HCT116 (cell line): Measurements from ENCODE around the gene SEC11A. TPM values are rescaled to one million over a fixed set of nuclear protein-coding genes. Genes with fewer than 3 reads are reported as not detected.

ENCODE experiments used
- ATAC-seq: fragments of 200-7000 bp; cut with Tn5 transposase; 2 replicates; pipeline ENCODE4 v1.9.1; 2020; ENCODE audit warnings: mild to moderate bottlenecking, moderate library complexity
- BruUV-seq: library from RNA; stranded (reverse); fragments of 400-500 nt; replicated peaks from 2 replicates; lab custom pipeline; 2021; lab: Mats Ljungman, UMichigan
- CTCF ChIA-PET: fragments of 300-600 bp; sonication (Branson Sonifier 250); formaldehyde crosslinking; loops from one replicate; lab custom pipeline; 2021; ENCODE audit warnings: antibody characterized with exemption; lab: Charles Lee
- POLR2A ChIA-PET: fragments of 300-600, 350-600 bp; sonication (Branson Sonifier 250); formaldehyde crosslinking; loops from one replicate; lab custom pipeline; 2021; ENCODE audit warnings: antibody characterized with exemption; lab: Charles Lee
- RAD21 ChIA-PET, 2 experiments: fragments of 300-600 bp; sonication (Branson Sonifier 250); formaldehyde crosslinking; loops; one replicate each; lab custom pipeline; 2023; ENCODE audit warnings: low total read pairs in 2 of 2; ENCODE audit not compliant: uncharacterized antibody in 2 of 2, unreplicated experiment in 2 of 2, low non-redundant PET in 1 of 2; lab: Charles Lee
- DNase-seq: peaks from one replicate; pipeline ENCODE4 v3.0.0-alpha.2; 2010; ENCODE audit warnings: low read depth, low spot score
- H2AFZ ChIP-seq: fragments of 200-600 bp; shearing (Covaris generic), sonication (generic); 2 replicates; pipeline ENCODE4 v1.6.1; 2017; ENCODE audit warnings: low read depth, mixed run types, mixed read lengths, antibody characterized with exemption, low read length; ENCODE audit not compliant: poor library complexity, severe bottlenecking
- H3K27ac ChIP-seq: 2 replicates; pipeline ENCODE4 v1.5.1; 2012; ENCODE audit warnings: low read depth, low read length
- H3K27me3 ChIP-seq: fragments of 200-600 bp; sonication (generic); 2 replicates; pipeline ENCODE4 v1.6.1; 2016; ENCODE audit warnings: mixed run types, low read length, mixed read lengths; ENCODE audit not compliant: insufficient read depth
- H3K36me3 ChIP-seq, 2 experiments: fragments of 200-500 bp in 1 of 2; fragments of 200-600 bp in 1 of 2; sonication (Bioruptor generic) in 1 of 2; sonication (generic) in 1 of 2; 2 replicates each; pipeline versions ENCODE4 v1.5.1 to v1.6.1; 2014 to 2016; ENCODE audit warnings: low read length in 2 of 2, inconsistent platforms in 1 of 2, mixed read lengths in 1 of 2, mixed run types in 1 of 2; ENCODE audit not compliant: insufficient read depth in 2 of 2, control insufficient read depth in 1 of 2
- H3K4me1 ChIP-seq, 2 experiments: fragments of 200-600 bp in 1 of 2; sonication (generic) in 1 of 2; 2 replicates each; pipeline versions ENCODE4 v1.5.1 to v1.6.1; 2012 to 2017; ENCODE audit warnings: low read length in 2 of 2, inconsistent platforms in 1 of 2, mild to moderate bottlenecking in 1 of 2, mixed read lengths in 1 of 2, mixed run types in 1 of 2, moderate library complexity in 1 of 2; ENCODE audit not compliant: insufficient read depth in 2 of 2, control insufficient read depth in 1 of 2
- H3K4me2 ChIP-seq: fragments of 200-600 bp; sonication (generic); 2 replicates; pipeline ENCODE4 v1.6.1; 2017; ENCODE audit warnings: mixed run types, low read length, mixed read lengths
- H3K4me3 ChIP-seq, 2 experiments: fragments of 200-600 bp in 1 of 2; sonication (generic) in 1 of 2; replicated peaks in 1 of 2; 2 replicates each; pipeline ENCODE4 v1.5.1; 2011 to 2016; ENCODE audit warnings: low read length in 2 of 2, control low read depth in 1 of 2, low read depth in 1 of 2, mild to moderate bottlenecking in 1 of 2, mixed read lengths in 1 of 2, mixed run types in 1 of 2
- H3K79me2 ChIP-seq: fragments of 200-600 bp; sonication (generic); 2 replicates; pipeline ENCODE4 v1.6.1; 2017; ENCODE audit warnings: mild to moderate bottlenecking, mixed run types, low read length, moderate library complexity, mixed read lengths; ENCODE audit not compliant: insufficient read depth
- H3K9ac ChIP-seq: fragments of 200-600 bp; sonication (generic); 2 replicates; pipeline ENCODE4 v1.6.1; 2016; ENCODE audit warnings: low read length, mixed read lengths
- H3K9me2 ChIP-seq: fragments of 200-600 bp; sonication (generic), shearing (Covaris generic); 2 replicates; pipeline ENCODE4 v1.6.1; 2017; ENCODE audit warnings: mixed run types, mild to moderate bottlenecking, moderate library complexity; ENCODE audit not compliant: insufficient read depth
- H3K9me3 ChIP-seq, 2 experiments: fragments of 200-500 bp in 1 of 2; fragments of 200-600 bp in 1 of 2; sonication (Bioruptor generic) in 1 of 2; sonication (generic) in 1 of 2; 2 replicates each; pipeline ENCODE4 v1.6.1; 2014 to 2017; ENCODE audit warnings: low read length in 2 of 2, mixed read lengths in 2 of 2, inconsistent platforms in 1 of 2, low read depth in 1 of 2, mild to moderate bottlenecking in 1 of 2, mixed run types in 1 of 2, moderate library complexity in 1 of 2; ENCODE audit not compliant: control insufficient read depth in 1 of 2, insufficient read depth in 1 of 2
- H4K20me1 ChIP-seq: fragments of 200-600 bp; sonication (generic), shearing (Covaris generic); 2 replicates; pipeline ENCODE4 v1.6.1; 2017; ENCODE audit warnings: mixed run types, mild to moderate bottlenecking, moderate library complexity; ENCODE audit not compliant: insufficient read depth
- ATF3 ChIP-seq: IDR thresholded peaks from 2 replicates; pipeline ENCODE4 v1.6.1; 2012
- CEBPB ChIP-seq: IDR thresholded peaks from 2 replicates; pipeline ENCODE4 v1.6.1; 2012; ENCODE audit warnings: low read depth
- EGR1 ChIP-seq: IDR thresholded peaks from 2 replicates; pipeline ENCODE4 v1.6.1; 2012; ENCODE audit warnings: low read depth
- ELF1 ChIP-seq: IDR thresholded peaks from 2 replicates; pipeline ENCODE4 v1.6.1; 2012; ENCODE audit warnings: low read depth, borderline replicate concordance
- EZH2 ChIP-seq: fragments of 200-600 bp; sonication (generic); IDR thresholded peaks from 2 replicates; pipeline ENCODE4 v1.6.1; 2017; ENCODE audit warnings: antibody characterized with exemption, mixed run types
- FOSL1 ChIP-seq: IDR thresholded peaks from 2 replicates; pipeline ENCODE4 v1.6.1; 2012; ENCODE audit warnings: low read depth
- MAX ChIP-seq: IDR thresholded peaks from 2 replicates; pipeline ENCODE4 v1.6.1; 2012
- REST ChIP-seq: IDR thresholded peaks from 2 replicates; pipeline ENCODE4 v1.6.1; 2012; ENCODE audit warnings: low read depth
- SP1 ChIP-seq: IDR thresholded peaks from 2 replicates; pipeline ENCODE4 v1.6.1; 2012; ENCODE audit warnings: low read depth
- YY1 ChIP-seq: IDR thresholded peaks from 2 replicates; pipeline ENCODE4 v1.6.1; 2011; ENCODE audit warnings: low read length, low read depth, moderate library complexity, mild to moderate bottlenecking; ENCODE audit not compliant: insufficient replicate concordance; ENCODE audit errors: extremely low read depth
- ZFX ChIP-seq: fragments of 450-650 bp; IDR thresholded peaks from 2 replicates; pipeline ENCODE4 v1.6.1; 2017
- intact Hi-C: fragments of 100-400 bp; cut with micrococcal nuclease; formaldehyde crosslinking; loops from 2 replicates; pipeline ENCODE4 v1.10.0; 2022
- total RNA-seq: library from RNA; stranded (reverse); gene quantifications from one replicate; pipeline ENCODE4 v1.2.1, GENCODE V29; 2021; ENCODE audit not compliant: unreplicated experiment

Gene SEC11A
- total RNA-seq, 1 experiment from 2014 or later = 175 TPM

- peaks cover 56% of the 10 kb centered on the region for H3K79me2 ChIP-seq
- TF ChIP-seq MAX = no peak
- TF ChIP-seq EZH2 = no peak
- TF ChIP-seq EGR1 = no peak
- TF ChIP-seq FOSL1 = no peak
- no peak for TF ChIP-seq SP1
- no peak for TF ChIP-seq ATF3
- TF ChIP-seq CEBPB = no peak
- no peak for TF ChIP-seq ELF1
- TF ChIP-seq REST = no peak
- TF ChIP-seq YY1 = no peak
- no peak for TF ChIP-seq ZFX
- peaks cover 4% of the 10 kb centered on the region; the same call in 1 of the 2 replicates for H4K20me1 ChIP-seq
- H3K9ac ChIP-seq = peak overlapping the region; percentile 87
- RAD21 ChIA-PET = no interaction called here
- DNase-seq (no peak), ATAC-seq (0 out of 2 replicates have a peak, but pooled peaks have one; percentile 6)
- BruUV-seq = TSS peak; percentile 51
- H3K9me3 ChIP-seq = no peaks in the 10 kb centered on the region
- no peaks in the 10 kb centered on the region for H3K36me3 ChIP-seq
- CTCF ChIA-PET = no interaction called here
- H3K4me3 ChIP-seq = peak overlapping the region; percentile 98
- intact Hi-C loops = no loop called here
- no peaks in the 10 kb centered on the region for H3K27me3 ChIP-seq
- H3K4me1 ChIP-seq = peaks cover 4 to 29% of the 10 kb centered on the region in 2 experiments; a peak in 3 of 4 replicates
- H3K27ac ChIP-seq = peak overlapping the region; percentile 91
- POLR2A ChIA-PET = no interaction called here
- H2AFZ ChIP-seq = no peak overlapping the region
- H3K4me2 ChIP-seq = peak overlapping the region; percentile 87
- H3K9me2 ChIP-seq = no peaks in the 10 kb centered on the region
These were observed 33.4 kb upstream of the SEC11A start for GRCh38 chr15:84749111-84749991.
